Neural cell (in vitro differentiated cells): ENCODE measurements around the gene ZNF385D. TPM values are rescaled to one million over a fixed set of nuclear protein-coding genes. Genes with fewer than 3 reads are reported as not detected.

Experiments
- H2AFZ ChIP-seq: fragments of 200-600, 300-800 bp; sonication (generic), shearing (Covaris generic); 2 replicates; pipeline ENCODE4 v1.6.0; 2014; ENCODE audit warnings: low read depth, mild to moderate bottlenecking, antibody characterized with exemption, low read length, moderate library complexity
- H3F3A ChIP-seq: fragments of 200-600 bp; shearing (Covaris generic); 2 replicates; pipeline ENCODE4 v1.6.1; 2016; ENCODE audit warnings: mild to moderate bottlenecking, moderate library complexity, mixed read lengths, antibody characterized with exemption, low read length; ENCODE audit not compliant: insufficient read depth, poor library complexity, severe bottlenecking
- H3K27ac ChIP-seq: fragments of 200-600, 300-800 bp; sonication (generic), shearing (Covaris generic); 2 replicates; pipeline ENCODE4 v1.5.1; 2014; ENCODE audit warnings: mild to moderate bottlenecking, low read length, moderate library complexity
- H3K27me3 ChIP-seq: fragments of 300-800, 200-600 bp; sonication (generic), shearing (Covaris generic); 2 replicates; pipeline ENCODE4 v1.6.0; 2014; ENCODE audit warnings: mild to moderate bottlenecking, low read depth, low read length, moderate library complexity; ENCODE audit not compliant: insufficient read depth
- H3K36me3 ChIP-seq: fragments of 300-800, 200-600 bp; sonication (generic), shearing (Covaris generic); 2 replicates; pipeline ENCODE4 v1.5.1; 2014; ENCODE audit warnings: mild to moderate bottlenecking, antibody characterized with exemption, low read length, moderate library complexity; ENCODE audit not compliant: insufficient read depth
- H3K4me2 ChIP-seq: fragments of 300-800, 200-600 bp; sonication (generic), shearing (Covaris generic); 2 replicates; pipeline ENCODE4 v1.6.0; 2014; ENCODE audit warnings: mild to moderate bottlenecking, low read length
- H3K4me3 ChIP-seq: fragments of 300-800, 200-600 bp; sonication (generic), shearing (Covaris generic); 2 replicates; pipeline ENCODE4 v1.5.1; 2014; ENCODE audit warnings: mild to moderate bottlenecking, low read length, moderate library complexity
- H3K79me2 ChIP-seq: fragments of 200-600 bp; shearing (Covaris generic); replicated peaks from 2 replicates; pipeline ENCODE4 v1.6.0; 2014; ENCODE audit warnings: mild to moderate bottlenecking, low read length, moderate library complexity; ENCODE audit not compliant: insufficient read depth
- H3K9ac ChIP-seq: fragments of 300-800, 200-600 bp; sonication (generic), shearing (Covaris generic); 2 replicates; pipeline ENCODE4 v1.6.1; 2016; ENCODE audit warnings: mild to moderate bottlenecking, low read length, mixed read lengths
- H3K9me2 ChIP-seq: fragments of 200-600 bp; shearing (Covaris generic); 2 replicates; pipeline ENCODE4 v1.6.1; 2016; ENCODE audit warnings: mild to moderate bottlenecking, low read length, mixed read lengths; ENCODE audit not compliant: insufficient read depth
- H3K9me3 ChIP-seq: fragments of 200-600, 300-800 bp; sonication (generic), shearing (Covaris generic); 2 replicates; pipeline ENCODE4 v1.6.1; 2016; ENCODE audit warnings: mild to moderate bottlenecking, mixed run types, low read length, moderate library complexity, mixed read lengths
- H4K20me1 ChIP-seq: fragments of 200-600 bp; shearing (Covaris generic); 2 replicates; pipeline ENCODE4 v1.6.1; 2016; ENCODE audit warnings: mild to moderate bottlenecking, mixed run types; ENCODE audit not compliant: insufficient read depth
- CTCF ChIP-seq: fragments of 450-650 bp; IDR thresholded peaks from 2 replicates; pipeline ENCODE4 v1.5.1; 2014; ENCODE audit warnings: antibody characterized with exemption, mild to moderate bottlenecking, moderate library complexity; ENCODE audit not compliant: poor library complexity, severe bottlenecking
- EP300 ChIP-seq: fragments of 450-650 bp; conservative IDR thresholded peaks from 2 replicates; pipeline ENCODE4 v1.6.1; 2014; ENCODE audit warnings: antibody characterized with exemption, mild to moderate bottlenecking, moderate library complexity; ENCODE audit not compliant: poor library complexity, severe bottlenecking
- EZH2 ChIP-seq: fragments of 200-600, 300-800 bp; shearing (Covaris generic), sonication (generic); IDR thresholded peaks from 2 replicates; pipeline ENCODE4 v1.6.1; 2014; ENCODE audit warnings: antibody characterized with exemption, low read length, borderline replicate concordance, mild to moderate bottlenecking; ENCODE audit not compliant: insufficient read depth, poor library complexity, severe bottlenecking
- MXI1 ChIP-seq: fragments of 450-650 bp; conservative IDR thresholded peaks from 2 replicates; pipeline ENCODE4 v1.6.1; 2014; ENCODE audit warnings: antibody characterized with exemption, mild to moderate bottlenecking; ENCODE audit not compliant: poor library complexity, severe bottlenecking
- POLR2AphosphoS5 ChIP-seq: IDR thresholded peaks from 2 replicates; pipeline ENCODE4 v1.6.1; 2012
- RAD21 ChIP-seq: fragments of 450-650 bp; conservative IDR thresholded peaks from 2 replicates; pipeline ENCODE4 v1.6.1; 2014; ENCODE audit warnings: antibody characterized with exemption, mild to moderate bottlenecking, moderate library complexity
- REST ChIP-seq: IDR thresholded peaks from 2 replicates; pipeline ENCODE4 v1.6.1; 2012; ENCODE audit warnings: borderline replicate concordance
- SMC3 ChIP-seq: fragments of 450-650 bp; conservative IDR thresholded peaks from 2 replicates; pipeline ENCODE4 v1.6.1; 2014; ENCODE audit warnings: antibody characterized with exemption, mild to moderate bottlenecking, moderate library complexity; ENCODE audit not compliant: poor library complexity
- TAF1 ChIP-seq: IDR thresholded peaks from 2 replicates; pipeline ENCODE4 v1.6.1; 2012; ENCODE audit warnings: low read depth
- polyA plus RNA-seq: library from polyadenylated mRNA; depleted of rRNA; stranded (reverse); fragments of >200 nt; gene quantifications from 2 replicates; pipeline ENCODE4 v1.2.3, GENCODE V29; 2014

Gene ZNF385D
- polyA plus RNA-seq, 1 donor from 2014 or later, result 3.4 TPM

- H3K9me2 ChIP-seq, result no peaks in the 10 kb centered on the region
- no peaks in the 10 kb centered on the region for H3K36me3 ChIP-seq
- no peaks in the 10 kb centered on the region for H4K20me1 ChIP-seq
- H3K4me2 ChIP-seq, result no peak overlapping the region
- TF ChIP-seq SMC3 (no peak), CTCF (no peak), TAF1 (no peak), POLR2AphosphoS5 (no peak), EZH2 (no peak), RAD21 (no peak), EP300 (no peak), MXI1 (no peak), REST (no peak)
- no peaks in the 10 kb centered on the region for H3K27me3 ChIP-seq
- no peaks in the 10 kb centered on the region for H3K79me2 ChIP-seq
- H3K27ac ChIP-seq, result no peak overlapping the region
- H3K9me3 ChIP-seq, result no peaks in the 10 kb centered on the region
- no peak overlapping the region for H3K9ac ChIP-seq
- H2AFZ ChIP-seq, result no peak overlapping the region
- H3F3A ChIP-seq, result no peaks in the 10 kb centered on the region
- no peak overlapping the region for H3K4me3 ChIP-seq
Observed at GRCh38 chr3:21531909-21532308, 219.1 kb downstream of the ZNF385D start.

- no peak overlapping the region for H3K27ac ChIP-seq
- H3K79me2 ChIP-seq, result no peaks in the 10 kb centered on the region
- H3K9me3 ChIP-seq, result no peaks in the 10 kb centered on the region
- no peaks in the 10 kb centered on the region for H3K36me3 ChIP-seq
- no peak overlapping the region for H2AFZ ChIP-seq
- H3K27me3 ChIP-seq, result no peaks in the 10 kb centered on the region
- H3K4me2 ChIP-seq, result no peak overlapping the region
- TF ChIP-seq EP300 (no peak), EZH2 (no peak), TAF1 (no peak), MXI1 (no peak), REST (no peak), SMC3 (no peak), CTCF (no peak), POLR2AphosphoS5 (no peak), RAD21 (no peak)
- H3F3A ChIP-seq, result no peaks in the 10 kb centered on the region
- no peak overlapping the region for H3K9ac ChIP-seq
- no peaks in the 10 kb centered on the region for H3K9me2 ChIP-seq
- no peaks in the 10 kb centered on the region for H4K20me1 ChIP-seq
- no peak overlapping the region for H3K4me3 ChIP-seq
Observed at GRCh38 chr3:21528291-21528995, 222.6 kb downstream of the ZNF385D start.
